Dermis microvascular lymphatic vessel endothelial cell (primary cell): ENCODE results near the gene AIMP1. TPM values are rescaled to one million over a fixed set of nuclear protein-coding genes. Genes with fewer than 3 reads are reported as not detected.

Experiments
- total RNA-seq: library from RNA; depleted of rRNA; stranded (reverse); fragments of >200 nt; gene quantifications from 2 replicates; pipeline ENCODE4 v1.2.1, GENCODE V29; 2014

AIMP1 gene
- total RNA-seq, 1 donor from 2014 or later = 12.2 TPM

Other genes with a start within 250 kb of the AIMP1 start
- gene TBCK, start 341 bp upstream of the AIMP1 start, total RNA-seq = 14.6 and 27.1 TPM in 2 replicates
- not detected in 2 replicates for gene GIMD1, start 52.2 kb downstream of the AIMP1 start, total RNA-seq